Hepatocyte (in vitro differentiated cells): ENCODE results near the gene LRBA.
"Not testable (repeated sequence)": the region's sequence is repeated elsewhere in the genome, so short reads cannot be mapped to it uniquely, and the experiment has no call there.

ENCODE experiments used
- EZH2 ChIP-seq: fragments of 200-600 bp; sonication (generic); IDR thresholded peaks from 2 replicates; pipeline ENCODE4 v1.6.1; 2016; ENCODE audit warnings: antibody characterized with exemption, mild to moderate bottlenecking, borderline replicate concordance
- EZH2phosphoT487 ChIP-seq: fragments of 200-600 bp; sonication (generic); IDR thresholded peaks from one replicate; pipeline ENCODE4 v1.6.1; 2018; ENCODE audit warnings: antibody characterized with exemption, mild to moderate bottlenecking, low read depth, moderate library complexity; ENCODE audit not compliant: unreplicated experiment, severe bottlenecking
- TF ChIP-seq, protein P1 (sequence below): fragments of 200-600 bp; sonication (generic); IDR thresholded peaks from 2 replicates; pipeline ENCODE4 v1.5.1; 2016; ENCODE audit warnings: antibody characterized with exemption, mild to moderate bottlenecking; ENCODE audit not compliant: poor library complexity

GRCh38 chr4:150921486-150921885 is 93.6 kb downstream of the LRBA start:
- TF ChIP-seq EZH2, EZH2phosphoT487: not testable (repeated sequence)
- TF ChIP-seq, protein P1, sequence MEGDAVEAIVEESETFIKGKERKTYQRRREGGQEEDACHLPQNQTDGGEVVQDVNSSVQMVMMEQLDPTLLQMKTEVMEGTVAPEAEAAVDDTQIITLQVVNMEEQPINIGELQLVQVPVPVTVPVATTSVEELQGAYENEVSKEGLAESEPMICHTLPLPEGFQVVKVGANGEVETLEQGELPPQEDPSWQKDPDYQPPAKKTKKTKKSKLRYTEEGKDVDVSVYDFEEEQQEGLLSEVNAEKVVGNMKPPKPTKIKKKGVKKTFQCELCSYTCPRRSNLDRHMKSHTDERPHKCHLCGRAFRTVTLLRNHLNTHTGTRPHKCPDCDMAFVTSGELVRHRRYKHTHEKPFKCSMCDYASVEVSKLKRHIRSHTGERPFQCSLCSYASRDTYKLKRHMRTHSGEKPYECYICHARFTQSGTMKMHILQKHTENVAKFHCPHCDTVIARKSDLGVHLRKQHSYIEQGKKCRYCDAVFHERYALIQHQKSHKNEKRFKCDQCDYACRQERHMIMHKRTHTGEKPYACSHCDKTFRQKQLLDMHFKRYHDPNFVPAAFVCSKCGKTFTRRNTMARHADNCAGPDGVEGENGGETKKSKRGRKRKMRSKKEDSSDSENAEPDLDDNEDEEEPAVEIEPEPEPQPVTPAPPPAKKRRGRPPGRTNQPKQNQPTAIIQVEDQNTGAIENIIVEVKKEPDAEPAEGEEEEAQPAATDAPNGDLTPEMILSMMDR = not testable (repeated sequence)
